Urothelium cell line (cell line): Measurements from ENCODE around the gene SPDL1.
"Not testable (repeated sequence)": the region's sequence is repeated elsewhere in the genome, so short reads cannot be mapped to it uniquely, and the experiment has no call there.

ENCODE experiments used
- DNase-seq: peaks from one replicate; pipeline ENCODE4 v3.0.0; 2011; ENCODE audit warnings: low spot score, mixed read lengths
- FAIRE-seq: peaks from 2 replicates; lab custom pipeline; 2011; peaks lifted over from hg19 to GRCh38; lab: Jason Lieb, UNC

The SPDL1 gene

DNA sequence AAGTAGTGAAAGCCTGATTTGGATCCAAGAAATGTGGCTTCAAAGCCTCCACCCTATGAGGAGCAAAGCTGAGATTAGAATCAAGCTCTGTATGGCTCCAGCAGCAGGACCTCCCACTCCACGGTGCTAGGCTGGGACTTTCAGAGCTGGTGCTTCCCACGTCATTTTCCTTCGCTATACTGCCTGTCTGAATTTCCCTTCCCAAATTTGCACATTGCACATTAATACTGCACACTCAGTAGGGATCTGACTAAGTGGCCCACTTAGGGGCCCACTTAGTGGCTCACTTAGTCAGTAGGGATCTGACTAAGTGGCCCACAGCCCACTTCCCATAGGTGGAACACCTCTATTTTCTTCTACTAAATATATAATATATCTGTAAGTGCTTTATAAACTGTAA, 14.1 kb upstream of the SPDL1 start:
- FAIRE-seq (no peak), DNase-seq (no peak)

DNA sequence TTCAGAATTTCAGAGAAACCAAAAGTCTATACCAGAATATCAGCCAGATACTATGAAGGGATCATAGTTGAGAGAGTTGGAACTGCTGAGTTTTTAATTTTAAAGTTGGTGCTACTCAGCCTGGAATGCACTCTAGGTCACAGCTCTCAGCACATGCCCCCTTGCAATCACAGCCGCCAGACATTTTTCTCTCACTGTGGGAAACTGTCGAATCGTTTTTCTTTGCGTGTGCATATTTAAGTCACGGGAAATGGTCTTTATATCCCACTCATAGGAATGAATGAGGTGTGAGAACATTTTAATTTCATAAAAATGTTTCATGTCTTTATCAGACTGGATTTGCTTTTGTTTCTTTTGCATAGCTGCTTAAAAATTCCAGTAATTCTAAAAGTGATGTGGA, 12.2 kb upstream of the SPDL1 start:
- no peak for FAIRE-seq
- DNase-seq, result no peak

DNA sequence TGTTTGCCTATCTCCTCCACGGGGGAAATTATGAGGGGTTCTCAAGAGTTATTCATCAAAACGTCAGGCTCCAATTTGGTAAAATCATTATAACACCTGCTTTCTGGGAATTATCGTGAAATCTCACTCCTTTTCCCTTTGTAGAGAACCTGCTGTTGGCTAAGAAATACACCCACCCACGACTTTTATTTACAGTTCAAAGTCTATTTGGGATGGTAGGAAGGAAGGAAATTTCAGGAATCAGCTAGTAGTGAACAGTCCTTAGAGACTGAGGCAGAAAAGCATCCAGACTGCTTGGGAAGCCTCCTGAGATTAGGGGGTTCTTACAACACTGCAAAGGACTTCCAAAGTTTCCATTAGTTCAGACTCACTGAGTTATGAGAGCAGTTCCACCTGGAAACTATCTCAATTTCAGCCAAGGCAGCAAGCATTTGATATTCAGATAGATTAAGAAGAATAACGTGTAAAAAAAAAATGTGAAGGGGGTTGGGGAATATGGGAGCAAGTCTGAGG, 9.4 kb upstream of the SPDL1 start:
- FAIRE-seq (no peak), DNase-seq (no peak)

DNA sequence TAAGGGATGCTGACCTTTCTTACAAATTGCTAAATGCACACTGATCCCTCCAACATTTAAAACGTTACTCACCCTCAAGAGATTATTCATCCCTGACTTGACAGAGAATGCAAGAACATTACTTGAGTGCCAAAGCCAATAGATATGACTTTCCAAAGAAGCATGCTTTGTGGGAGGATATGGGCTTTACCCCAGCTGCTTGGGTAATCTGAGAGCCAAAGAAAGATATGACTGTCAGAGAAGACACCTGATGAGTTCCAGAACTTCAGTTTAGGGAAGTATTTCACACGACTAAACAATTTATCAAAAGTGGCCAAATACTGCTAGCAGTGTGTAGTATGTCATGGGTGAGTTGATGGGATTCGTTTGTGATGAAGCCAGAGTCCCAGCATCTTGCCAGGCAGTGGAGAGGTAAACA, 7.4 kb upstream of the SPDL1 start:
- no peak for FAIRE-seq
- no peak for DNase-seq

DNA sequence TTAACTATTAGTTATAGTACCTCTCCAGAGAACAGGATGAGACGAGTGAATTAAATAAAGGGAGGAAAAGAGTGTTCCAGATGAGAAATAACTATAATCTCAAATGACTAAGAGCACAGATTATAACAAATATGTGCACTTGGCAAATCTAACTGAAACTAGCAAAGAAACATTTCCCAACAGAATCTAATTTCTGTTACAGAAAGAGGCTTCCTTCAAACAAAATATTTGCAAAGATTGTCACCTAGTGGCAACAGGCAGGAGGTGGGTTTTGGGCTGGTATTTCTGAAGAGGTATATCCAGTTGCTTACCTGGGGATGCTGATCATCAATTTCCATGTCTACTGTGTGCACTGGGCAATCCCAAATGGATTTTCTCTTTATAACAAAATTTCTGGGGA, 5.6 kb upstream of the SPDL1 start:
- DNase-seq (no peak), FAIRE-seq (no peak)

DNA sequence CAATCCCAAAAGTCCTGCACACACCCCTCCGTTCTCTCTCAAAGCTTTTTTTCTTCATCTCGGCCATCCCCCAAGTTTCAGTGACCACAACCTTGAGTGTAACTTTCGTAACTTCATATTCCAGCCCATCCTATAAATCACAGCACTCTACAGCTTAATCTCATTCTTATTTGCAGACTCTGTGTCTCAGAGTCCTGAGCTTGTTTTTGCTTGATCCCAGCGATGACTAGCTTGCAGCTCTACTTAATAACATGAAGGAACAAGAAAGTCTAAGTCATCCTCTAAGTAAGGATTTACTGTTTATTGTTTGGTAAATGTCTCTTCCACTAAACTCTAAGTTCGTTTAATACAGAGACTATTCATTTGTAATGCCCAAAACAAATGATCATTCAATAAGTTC, 2.6 kb upstream of the SPDL1 start:
- FAIRE-seq, result no peak

DNA sequence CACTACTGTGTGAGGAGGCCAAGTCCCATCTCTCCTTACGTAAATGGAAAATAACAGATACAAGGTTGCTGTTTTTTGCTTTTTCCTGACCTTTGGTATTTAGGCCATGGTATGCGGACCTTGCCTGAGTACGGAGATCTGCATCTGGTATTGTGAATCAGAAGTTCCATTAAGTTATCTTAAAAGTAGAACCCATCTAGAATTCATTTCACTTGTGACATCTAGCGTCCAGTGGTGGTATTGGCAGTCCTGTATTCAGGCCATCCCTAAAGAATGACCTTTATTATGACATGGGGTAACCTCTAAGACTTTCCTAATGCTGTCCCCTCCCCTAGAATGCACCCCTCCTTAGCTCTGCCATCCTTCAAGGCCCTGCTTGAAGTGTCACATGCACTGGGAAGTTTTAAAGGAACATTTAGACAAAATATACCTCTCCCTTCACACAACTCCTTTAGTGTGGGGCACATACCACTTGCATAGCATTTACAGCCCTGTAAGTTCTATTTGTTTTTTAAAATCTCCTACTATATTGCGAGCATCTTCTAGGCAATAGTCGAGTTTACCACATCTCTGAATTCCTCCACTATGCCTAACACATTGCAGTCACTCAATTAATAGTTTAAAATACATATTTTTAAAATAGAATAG, 1.9 kb upstream of the SPDL1 start:
- DNase-seq (peak; percentile 57), FAIRE-seq (no peak)

More for the DNA sequence above, 2.6 kb upstream of the SPDL1 start:
- DNase-seq, result no peak

DNA sequence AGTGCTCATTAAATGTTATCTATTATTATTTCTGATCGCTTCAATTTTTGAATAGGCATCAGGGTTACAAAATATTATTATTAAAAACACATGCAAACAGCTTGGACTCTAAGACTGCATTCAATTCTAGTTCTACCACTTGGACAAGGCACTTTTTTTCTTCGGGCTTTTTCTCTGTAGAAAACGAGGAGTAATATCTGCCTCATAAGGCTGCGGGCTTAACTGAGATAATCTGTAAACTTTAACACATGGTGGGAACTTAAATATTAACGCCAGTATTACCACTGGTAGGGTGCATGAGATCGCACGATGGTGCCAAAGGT, 511 bp upstream of the SPDL1 start:
- FAIRE-seq (no peak), DNase-seq (no peak)

DNA sequence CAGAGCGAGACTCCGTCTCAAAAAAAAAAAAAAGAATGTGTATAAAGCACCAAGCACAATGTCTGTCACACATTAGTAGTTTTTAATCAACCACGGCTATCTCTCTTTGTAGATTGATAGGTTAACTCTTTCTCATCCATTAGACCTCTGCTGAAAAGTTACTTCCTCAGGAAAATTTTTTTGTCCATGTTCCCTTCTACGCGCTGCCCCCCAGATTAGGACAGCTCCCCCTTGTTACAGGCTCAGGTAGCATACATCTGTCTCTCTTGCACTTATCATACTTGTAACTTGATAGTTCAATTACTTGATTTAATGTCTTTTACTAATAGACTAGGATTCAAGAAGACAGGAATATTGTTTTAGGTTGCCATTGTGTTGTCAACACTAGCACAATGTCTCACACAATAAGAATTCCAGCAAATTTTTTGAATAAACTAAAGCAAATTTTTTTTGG, 1.5 kb downstream of the SPDL1 start:
- FAIRE-seq, result no peak
- no peak for DNase-seq

DNA sequence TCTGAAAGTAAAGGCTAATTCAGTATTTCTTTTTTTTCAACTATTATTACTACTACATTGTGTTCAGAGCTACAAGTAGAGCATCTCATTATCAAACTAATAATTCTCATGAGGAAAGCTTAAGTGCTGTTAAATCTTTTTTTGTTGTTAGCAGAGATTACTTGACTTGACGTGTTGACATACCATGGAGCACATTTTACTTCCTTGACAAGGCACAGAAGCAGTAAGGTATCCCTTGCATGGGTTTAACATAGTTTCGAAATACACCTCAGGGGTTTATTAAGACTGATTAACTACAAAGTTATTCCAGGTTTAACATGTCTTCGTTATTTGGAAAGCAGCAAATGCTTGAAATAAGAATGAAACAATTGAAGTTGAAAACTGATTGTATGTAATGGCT, 7.0 kb downstream of the SPDL1 start:
- no peak for FAIRE-seq
- no peak for DNase-seq

DNA sequence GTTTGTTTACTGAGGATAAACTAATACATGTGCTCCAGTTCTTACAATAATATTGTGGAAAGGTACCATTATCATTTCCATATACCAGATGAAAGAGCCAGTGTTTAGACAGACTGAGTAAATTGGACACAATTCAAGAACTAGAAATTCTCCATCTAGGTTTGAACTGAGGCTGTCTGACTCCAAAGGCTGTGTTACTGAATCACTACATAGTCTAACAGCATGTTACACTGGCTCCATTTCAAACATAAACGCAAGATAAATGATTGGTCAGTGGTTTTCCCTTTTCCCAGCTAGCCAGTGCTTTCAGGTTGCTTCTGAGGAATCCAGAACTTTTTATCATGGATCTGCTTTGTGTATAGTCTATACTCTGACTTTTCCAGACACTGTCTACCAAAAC, 8.1 kb downstream of the SPDL1 start:
- no peak for DNase-seq
- FAIRE-seq, result no peak

DNA sequence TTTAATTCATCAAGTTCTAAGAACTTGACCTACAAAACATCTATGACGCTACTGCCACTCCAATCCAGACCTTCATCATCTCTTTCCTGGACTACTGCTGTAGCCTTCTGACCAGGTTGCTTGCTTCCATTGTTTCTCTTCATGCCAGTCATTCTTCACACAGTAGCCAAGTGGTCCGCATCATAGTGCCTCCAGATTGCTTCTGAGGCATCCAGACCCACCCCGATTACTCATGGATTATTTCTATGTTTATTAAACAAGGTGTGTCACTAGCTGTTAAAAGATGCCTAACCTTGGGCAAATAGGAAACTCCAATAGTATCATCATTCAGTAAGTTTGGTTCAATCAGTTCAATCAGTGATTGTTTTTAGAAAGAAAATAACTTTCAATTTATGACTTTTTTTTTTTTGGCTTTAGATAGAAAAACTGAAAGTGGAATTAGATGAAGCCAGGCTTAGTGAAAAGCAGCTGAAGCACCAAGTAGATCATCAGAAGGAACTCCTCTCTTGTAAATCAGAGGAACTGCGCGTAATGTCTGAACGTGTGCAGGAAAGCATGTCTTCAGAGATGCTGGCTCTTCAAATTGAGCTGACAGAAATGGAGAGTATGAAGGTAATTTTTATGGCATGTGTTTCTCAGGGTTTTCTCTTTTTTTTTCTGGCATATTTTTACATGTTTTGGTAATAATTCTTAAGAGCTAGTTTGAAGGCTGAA, 9.5 kb downstream of the SPDL1 start:
- no peak for DNase-seq
- FAIRE-seq, result no peak

DNA sequence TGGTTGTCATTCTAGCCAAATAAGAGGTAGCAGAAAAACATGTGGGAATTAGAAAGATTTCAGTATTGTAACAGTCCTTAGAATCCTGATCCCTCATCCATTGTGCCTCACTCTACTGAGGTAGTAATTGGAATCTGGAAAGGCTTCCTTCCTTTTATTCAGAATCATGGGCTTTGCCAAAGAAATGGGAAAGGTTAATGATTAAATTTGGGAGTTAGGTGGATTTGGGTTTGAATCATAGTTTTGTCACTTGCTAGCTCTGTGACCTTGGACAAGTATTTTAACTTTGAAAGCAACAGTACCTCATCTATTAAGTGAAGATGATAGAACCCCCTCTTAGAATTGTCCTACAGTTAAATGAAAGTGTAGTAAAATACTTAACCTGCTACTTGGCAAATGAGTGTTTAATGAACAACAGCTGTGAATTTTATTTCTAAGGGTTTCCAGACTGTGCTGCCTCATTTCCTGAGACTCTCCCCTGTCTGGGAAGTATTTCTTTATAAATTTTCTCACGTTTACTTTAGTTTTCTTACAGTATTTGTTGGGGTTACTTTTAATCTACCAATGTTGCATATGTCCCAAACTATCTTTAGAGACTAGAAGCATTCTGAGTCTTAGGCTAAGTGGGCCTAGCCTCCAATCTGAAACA, 11.7 kb downstream of the SPDL1 start:
- DNase-seq (no peak), FAIRE-seq (no peak)

DNA sequence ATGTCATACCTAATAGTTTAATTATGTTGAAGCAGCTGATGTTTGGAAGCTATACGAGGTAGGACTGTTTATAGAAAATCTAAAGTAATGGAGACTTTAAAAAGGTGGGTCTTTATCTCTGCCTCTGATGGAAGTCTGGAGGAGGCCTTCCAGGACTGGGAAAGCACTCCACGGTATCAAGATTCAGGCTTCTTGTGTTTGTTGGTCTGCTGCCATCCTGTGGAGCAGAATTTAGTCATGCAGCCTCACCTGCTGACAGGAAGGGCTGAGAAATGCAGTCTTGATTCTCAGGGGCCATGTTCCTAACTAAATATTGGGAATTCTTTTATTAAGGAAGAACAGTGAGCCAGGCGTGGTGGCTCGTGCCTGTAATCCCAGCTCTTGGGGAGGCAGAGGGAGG, 15.9 kb downstream of the SPDL1 start:
- FAIRE-seq (no peak), DNase-seq (no peak)

DNA sequence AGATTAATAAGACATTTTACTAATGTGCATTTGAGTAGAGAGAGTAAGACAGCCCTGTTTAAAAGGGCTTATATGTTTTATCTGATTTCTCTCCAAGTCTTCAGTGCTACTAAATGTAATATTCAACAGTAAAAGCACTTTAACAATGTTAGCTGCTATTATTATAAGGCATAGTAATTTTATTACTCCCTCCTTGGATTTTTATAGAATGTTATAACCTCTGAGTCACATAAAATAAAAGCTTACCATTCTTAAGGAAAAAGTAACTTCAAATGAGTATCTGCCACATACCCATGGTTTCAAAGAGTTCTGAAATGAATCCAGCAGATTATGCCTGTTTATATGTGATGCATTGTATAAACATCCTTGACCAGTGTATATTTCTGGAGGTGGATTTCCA, 19.0 kb downstream of the SPDL1 start:
- DNase-seq (no peak), FAIRE-seq (no peak)

DNA sequence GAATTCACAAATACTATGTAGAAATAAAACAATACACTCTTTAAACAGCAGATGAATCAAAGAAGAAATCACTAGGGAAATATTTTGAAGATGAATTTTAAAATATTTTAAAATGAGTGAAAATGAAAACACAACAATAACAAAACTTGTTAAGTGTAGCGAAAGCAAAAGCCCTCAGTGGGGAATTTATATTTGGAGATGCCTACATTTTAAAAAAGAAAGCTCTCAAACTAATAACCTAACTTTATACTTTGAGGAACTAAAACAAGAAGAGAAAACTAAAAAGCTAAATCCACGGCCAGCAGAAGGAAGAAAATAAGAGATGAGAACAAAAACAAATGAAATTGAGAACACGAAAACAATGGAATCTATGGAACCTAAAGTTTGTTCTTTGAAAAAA, 22.7 kb downstream of the SPDL1 start:
- DNase-seq (no peak), FAIRE-seq (no peak)

DNA sequence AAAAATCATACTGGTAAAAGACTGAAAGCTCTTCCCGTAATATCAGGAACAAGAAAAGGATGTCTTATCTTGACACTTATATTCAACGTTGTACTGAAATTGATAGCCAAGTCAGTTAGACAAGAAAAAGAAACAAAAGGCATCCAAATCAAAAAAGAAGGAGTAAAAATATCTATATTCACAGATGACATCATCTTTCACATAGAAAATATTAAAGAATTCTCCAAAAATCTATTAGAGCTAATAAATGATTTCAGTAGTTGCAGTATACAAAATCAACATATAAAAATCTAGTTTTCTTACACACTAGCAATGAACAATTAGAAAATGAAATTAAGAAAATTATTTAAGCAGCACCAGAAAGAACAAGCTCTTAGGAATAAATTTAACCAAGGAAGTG, 24.3 kb downstream of the SPDL1 start:
- no peak for FAIRE-seq
- DNase-seq, result no peak

DNA sequence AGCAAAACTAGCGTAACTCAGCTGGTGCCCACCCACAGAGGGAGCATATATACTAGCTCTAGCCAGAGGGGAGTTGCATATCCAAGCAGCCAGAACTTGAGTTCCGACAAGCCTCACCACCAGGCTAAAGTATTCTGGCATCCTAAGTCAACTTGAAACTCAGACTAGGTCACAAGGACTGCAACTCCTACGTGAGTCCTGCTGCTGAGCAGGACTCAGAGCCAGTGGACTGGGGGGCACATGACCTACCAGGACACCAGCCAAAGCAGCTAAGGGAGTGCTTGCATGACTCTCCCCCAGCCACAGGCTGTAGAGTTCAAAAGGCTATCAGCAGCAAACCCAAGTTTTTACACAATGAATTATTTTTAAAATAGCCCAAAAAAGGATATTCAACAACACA, 26.1 kb downstream of the SPDL1 start:
- DNase-seq (no peak), FAIRE-seq (no peak)

DNA sequence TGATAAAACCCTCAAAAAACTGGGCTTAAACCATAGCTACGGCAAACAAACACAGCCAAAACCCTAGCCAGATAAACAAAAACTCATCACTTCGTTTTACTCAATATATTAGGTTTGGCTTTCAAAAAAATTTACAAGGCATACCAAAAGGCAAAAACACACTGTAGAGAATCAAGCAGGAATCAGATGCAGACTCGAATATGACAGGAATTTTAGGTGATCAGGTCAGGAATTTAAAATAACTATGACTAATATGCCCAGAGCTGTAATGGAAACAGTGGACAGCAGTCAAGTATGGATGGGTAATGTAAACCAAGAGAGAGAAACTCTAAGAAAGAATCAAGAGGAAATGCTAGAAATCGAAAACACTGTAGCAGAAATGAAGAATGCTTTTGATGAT, 27.0 kb downstream of the SPDL1 start:
- DNase-seq (peak; percentile 8), FAIRE-seq (no peak)

DNA sequence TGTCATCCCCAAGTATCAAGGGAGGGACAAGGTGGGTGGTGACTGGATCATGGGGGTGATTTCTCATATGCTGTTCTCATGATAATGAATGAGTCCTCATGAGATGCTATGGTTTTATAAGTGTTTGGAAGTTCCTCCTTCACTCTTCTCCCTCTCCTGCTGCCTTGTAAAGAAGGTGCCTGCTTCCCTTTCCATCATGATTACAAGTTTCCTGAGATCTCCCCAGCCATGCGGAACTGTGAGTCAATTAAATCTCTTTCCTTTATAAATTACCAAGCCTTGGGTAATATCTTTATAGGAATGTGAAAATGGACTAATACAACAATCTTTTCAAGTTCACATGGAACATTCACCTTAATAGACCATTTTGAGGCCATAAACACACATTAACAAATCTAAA, 32.0 kb downstream of the SPDL1 start:
- DNase-seq (no peak), FAIRE-seq (no peak)

DNA sequence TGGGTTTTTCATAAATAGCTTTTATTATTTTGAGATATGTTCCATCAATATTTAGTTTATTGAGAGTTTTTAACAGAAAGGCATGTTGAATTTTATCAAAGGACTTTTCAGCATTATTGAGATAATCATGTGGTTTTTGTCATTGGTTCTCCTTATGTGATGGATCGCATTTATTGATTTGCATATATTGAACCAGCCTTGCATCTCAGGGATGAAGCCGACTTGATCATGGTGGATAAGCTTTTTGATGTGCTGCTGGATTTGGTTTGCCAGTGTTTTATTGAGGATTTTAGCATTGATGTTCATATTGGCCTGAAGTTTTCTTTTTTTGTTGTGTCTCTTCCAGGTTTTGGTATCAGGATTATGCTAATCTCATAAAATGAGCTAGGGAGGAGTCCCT, 40.7 kb downstream of the SPDL1 start:
- not testable (repeated sequence) for DNase-seq, FAIRE-seq

DNA sequence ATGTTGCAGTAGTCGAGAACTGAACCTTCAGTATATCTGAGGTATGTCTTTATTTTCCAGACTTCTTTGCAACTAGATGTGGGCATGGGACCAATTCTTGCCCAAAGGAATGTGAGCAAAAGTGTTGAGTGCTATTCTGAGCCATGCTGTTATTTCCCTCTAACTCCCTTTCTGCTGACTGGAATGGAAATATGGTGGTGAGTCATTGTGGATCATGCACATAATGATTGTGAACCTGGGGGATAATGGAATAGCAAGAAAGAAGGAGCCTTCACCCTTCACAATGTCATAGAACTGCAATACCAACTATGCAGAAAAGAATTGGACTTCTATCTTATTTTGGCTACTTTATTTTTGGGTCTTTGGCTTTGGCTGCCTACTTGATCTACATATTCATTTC, 43.2 kb downstream of the SPDL1 start:
- peak; percentile 75 for DNase-seq
- FAIRE-seq, result no peak
